ENCODE data around the gene ABI1. TPM values are rescaled to one million over a fixed set of nuclear protein-coding genes. Genes with fewer than 3 reads are reported as not detected.

The ABI1 gene
- total RNA-seq, 1 donor from 2014 or later = 45.5 TPM

- no peak for TF ChIP-seq CTCF (conservative IDR thresholded peaks at IDR 0.05)
- Mint-ChIP-seq H3K36me3 (peaks cover 16% of the 10 kb centered on the region), H3K4me3 (no peak overlapping the region), H3K27ac (no peak overlapping the region), H3K4me1 (ENCODE audit: unreplicated experiment) (no peaks in the 10 kb centered on the region), H3K27me3 (no peaks in the 10 kb centered on the region), H3K9me3 (no peaks in the 10 kb centered on the region)
- no peak for DNase-seq (ENCODE audit: extremely low spot score, unreplicated experiment)
Observed at GRCh38 chr10:26821699-26822570, 38.8 kb downstream of the ABI1 start.

- Mint-ChIP-seq H3K4me1 (ENCODE audit: unreplicated experiment) (no peaks in the 10 kb centered on the region), H3K36me3 (peaks cover 12% of the 10 kb centered on the region), H3K27ac (no peak overlapping the region), H3K9me3 (no peaks in the 10 kb centered on the region), H3K27me3 (no peaks in the 10 kb centered on the region), H3K4me3 (no peak overlapping the region)
- DNase-seq (ENCODE audit: extremely low spot score, unreplicated experiment) = no peak
- TF ChIP-seq CTCF (conservative IDR thresholded peaks at IDR 0.05) = no peak
Observed at GRCh38 chr10:26815500-26815899, 45.3 kb downstream of the ABI1 start.

- Mint-ChIP-seq H3K27ac (no peak overlapping the region), H3K9me3 (no peaks in the 10 kb centered on the region), H3K36me3 (peaks cover 12% of the 10 kb centered on the region), H3K27me3 (no peaks in the 10 kb centered on the region), H3K4me3 (no peak overlapping the region), H3K4me1 (ENCODE audit: unreplicated experiment) (peaks cover 13% of the 10 kb centered on the region)
- no peak for TF ChIP-seq CTCF (conservative IDR thresholded peaks at IDR 0.05)
- no peak for DNase-seq (ENCODE audit: extremely low spot score, unreplicated experiment)
Observed at GRCh38 chr10:26810435-26811026, 50.2 kb downstream of the ABI1 start.

- Mint-ChIP-seq H3K9me3 (no peaks in the 10 kb centered on the region), H3K27ac (no peak overlapping the region), H3K4me1 (ENCODE audit: unreplicated experiment) (peaks cover 16% of the 10 kb centered on the region), H3K4me3 (no peak overlapping the region), H3K27me3 (no peaks in the 10 kb centered on the region), H3K36me3 (peaks cover 12% of the 10 kb centered on the region)
- TF ChIP-seq CTCF (conservative IDR thresholded peaks at IDR 0.05) = no peak
- DNase-seq (ENCODE audit: extremely low spot score, unreplicated experiment) = no peak
Observed at GRCh38 chr10:26809973-26810372, 50.8 kb downstream of the ABI1 start.

GRCh38 chr10:26807532-26807931 is 53.2 kb downstream of the ABI1 start:
- no peak for TF ChIP-seq CTCF (conservative IDR thresholded peaks at IDR 0.05)
- no peaks in the 10 kb centered on the region for H3K27me3 Mint-ChIP-seq
- no peak overlapping the region for H3K27ac Mint-ChIP-seq
- no peak overlapping the region for H3K4me3 Mint-ChIP-seq
- peaks cover 31% of the 10 kb centered on the region for H3K4me1 Mint-ChIP-seq (ENCODE audit: unreplicated experiment)
- no peaks in the 10 kb centered on the region for H3K9me3 Mint-ChIP-seq
- no peak for DNase-seq (ENCODE audit: extremely low spot score, unreplicated experiment)
- H3K36me3 Mint-ChIP-seq = peaks cover 7% of the 10 kb centered on the region
